Measurements from ENCODE around the gene TRIM44.

The TRIM44 gene

GRCh38 chr11:35761899-35762298 is 99.3 kb downstream of the TRIM44 start:
- TF ChIP-seq CTCF (IDR thresholded peaks at IDR 0.05): no peak

GRCh38 chr11:35763301-35763700 is 100.7 kb downstream of the TRIM44 start:
- no peak for TF ChIP-seq CTCF (IDR thresholded peaks at IDR 0.05)

GRCh38 chr11:35763765-35764164 is 101.2 kb downstream of the TRIM44 start:
- no peak for TF ChIP-seq CTCF (IDR thresholded peaks at IDR 0.05)

- TF ChIP-seq CTCF (IDR thresholded peaks at IDR 0.05): no peak
These were observed 101.8 kb downstream of the TRIM44 start for GRCh38 chr11:35764417-35764816.

- TF ChIP-seq CTCF (IDR thresholded peaks at IDR 0.05): no peak
These were observed 102.6 kb downstream of the TRIM44 start for GRCh38 chr11:35765211-35765610.

- TF ChIP-seq CTCF (IDR thresholded peaks at IDR 0.05): no peak
These were observed 104.1 kb downstream of the TRIM44 start for GRCh38 chr11:35766651-35767050.

GRCh38 chr11:35771722-35772121 is 109.1 kb downstream of the TRIM44 start:
- no peak for TF ChIP-seq CTCF (IDR thresholded peaks at IDR 0.05)

- TF ChIP-seq CTCF (IDR thresholded peaks at IDR 0.05): no peak
These were observed 116.8 kb downstream of the TRIM44 start for GRCh38 chr11:35779409-35779808.
